DOHH2 (cell line): ENCODE results near the gene CHKA.

Experiments
- H3F3A ChIP-seq: fragments of 200-600 bp; sonication (generic), shearing (Covaris generic); 2 replicates; pipeline ENCODE4 v1.6.0; 2016; ENCODE audit warnings: antibody characterized with exemption, mild to moderate bottlenecking; ENCODE audit not compliant: control insufficient read depth, insufficient read depth
- H3K27ac ChIP-seq: fragments of 200-600 bp; sonication (generic); 2 replicates; pipeline ENCODE4 v1.5.1; 2014; ENCODE audit warnings: low read depth, mild to moderate bottlenecking, low read length, moderate library complexity
- H3K27me3 ChIP-seq: fragments of 200-600 bp; sonication (generic); 2 replicates; pipeline ENCODE4 v1.6.1; 2014; ENCODE audit warnings: mild to moderate bottlenecking, low read length, mixed read lengths; ENCODE audit not compliant: control insufficient read depth
- H3K36me3 ChIP-seq: fragments of 200-600 bp; sonication (generic); 2 replicates; pipeline ENCODE4 v1.6.1; 2014; ENCODE audit warnings: mild to moderate bottlenecking, low read length, moderate library complexity, mixed read lengths; ENCODE audit not compliant: control insufficient read depth
- H3K4me1 ChIP-seq: fragments of 200-600 bp; sonication (generic); 2 replicates; pipeline ENCODE4 v1.6.1; 2014; ENCODE audit warnings: mild to moderate bottlenecking, low read length, mixed read lengths; ENCODE audit not compliant: control insufficient read depth
- H3K4me2 ChIP-seq: fragments of 200-600 bp; sonication (generic); 2 replicates; pipeline ENCODE4 v1.6.0; 2014; ENCODE audit warnings: mild to moderate bottlenecking, low read length, moderate library complexity
- H3K4me3 ChIP-seq: fragments of 200-600 bp; sonication (generic); 2 replicates; pipeline ENCODE4 v1.5.1; 2014; ENCODE audit warnings: mild to moderate bottlenecking, low read length, mixed read lengths
- H3K79me2 ChIP-seq: fragments of 200-600 bp; sonication (generic); 2 replicates; pipeline ENCODE4 v1.6.1; 2014; ENCODE audit warnings: mild to moderate bottlenecking, low read length, mixed read lengths; ENCODE audit not compliant: control insufficient read depth
- H3K9me2 ChIP-seq: fragments of 200-600 bp; sonication (generic); replicated peaks from 2 replicates; pipeline ENCODE4 v1.6.1; 2014; ENCODE audit warnings: mild to moderate bottlenecking, low read length, mixed read lengths; ENCODE audit not compliant: control insufficient read depth
- H3K9me3 ChIP-seq: fragments of 200-600 bp; sonication (generic); 2 replicates; pipeline ENCODE4 v1.6.1; 2014; ENCODE audit warnings: antibody characterized with exemption, low read length, mixed read lengths; ENCODE audit not compliant: control insufficient read depth, insufficient read depth
- H4K20me1 ChIP-seq: fragments of 200-600 bp; sonication (generic); 2 replicates; pipeline ENCODE4 v1.6.0; 2014; ENCODE audit warnings: low read depth, mild to moderate bottlenecking, antibody characterized with exemption, low read length, moderate library complexity; ENCODE audit not compliant: control insufficient read depth, insufficient read depth
- EZH2phosphoT487 ChIP-seq: fragments of 200-600 bp; sonication (generic); IDR thresholded peaks from 2 replicates; pipeline ENCODE4 v1.6.1; 2017; ENCODE audit warnings: borderline replicate concordance, mild to moderate bottlenecking, antibody characterized with exemption, low read length, moderate library complexity, mixed read lengths
- TF ChIP-seq, protein P1 (sequence below): fragments of 200-600 bp; sonication (generic); IDR thresholded peaks from one replicate; pipeline ENCODE4 v1.5.1; 2014; ENCODE audit warnings: antibody characterized with exemption, mild to moderate bottlenecking, low read depth, low read length; ENCODE audit not compliant: poor library complexity, severe bottlenecking

Gene CHKA

GRCh38 chr11:68036717-68037239 lies 84.4 kb downstream of the CHKA start:
- peaks cover 35% of the 10 kb centered on the region for H3K4me1 ChIP-seq
- H3K27ac ChIP-seq: no peak overlapping the region
- H3K4me2 ChIP-seq: no peak overlapping the region
- TF ChIP-seq, protein P1, sequence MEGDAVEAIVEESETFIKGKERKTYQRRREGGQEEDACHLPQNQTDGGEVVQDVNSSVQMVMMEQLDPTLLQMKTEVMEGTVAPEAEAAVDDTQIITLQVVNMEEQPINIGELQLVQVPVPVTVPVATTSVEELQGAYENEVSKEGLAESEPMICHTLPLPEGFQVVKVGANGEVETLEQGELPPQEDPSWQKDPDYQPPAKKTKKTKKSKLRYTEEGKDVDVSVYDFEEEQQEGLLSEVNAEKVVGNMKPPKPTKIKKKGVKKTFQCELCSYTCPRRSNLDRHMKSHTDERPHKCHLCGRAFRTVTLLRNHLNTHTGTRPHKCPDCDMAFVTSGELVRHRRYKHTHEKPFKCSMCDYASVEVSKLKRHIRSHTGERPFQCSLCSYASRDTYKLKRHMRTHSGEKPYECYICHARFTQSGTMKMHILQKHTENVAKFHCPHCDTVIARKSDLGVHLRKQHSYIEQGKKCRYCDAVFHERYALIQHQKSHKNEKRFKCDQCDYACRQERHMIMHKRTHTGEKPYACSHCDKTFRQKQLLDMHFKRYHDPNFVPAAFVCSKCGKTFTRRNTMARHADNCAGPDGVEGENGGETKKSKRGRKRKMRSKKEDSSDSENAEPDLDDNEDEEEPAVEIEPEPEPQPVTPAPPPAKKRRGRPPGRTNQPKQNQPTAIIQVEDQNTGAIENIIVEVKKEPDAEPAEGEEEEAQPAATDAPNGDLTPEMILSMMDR: no peak
- TF ChIP-seq EZH2phosphoT487: no peak
- H3K9me2 ChIP-seq: no peaks in the 10 kb centered on the region
- no peaks in the 10 kb centered on the region for H3K27me3 ChIP-seq
- H4K20me1 ChIP-seq: no peaks in the 10 kb centered on the region
- no peaks in the 10 kb centered on the region for H3K9me3 ChIP-seq
- H3K79me2 ChIP-seq: peaks cover 31% of the 10 kb centered on the region
- H3F3A ChIP-seq: peaks cover 8% of the 10 kb centered on the region
- H3K4me3 ChIP-seq: no peak overlapping the region
- H3K36me3 ChIP-seq: peaks cover 33% of the 10 kb centered on the region

DNA sequence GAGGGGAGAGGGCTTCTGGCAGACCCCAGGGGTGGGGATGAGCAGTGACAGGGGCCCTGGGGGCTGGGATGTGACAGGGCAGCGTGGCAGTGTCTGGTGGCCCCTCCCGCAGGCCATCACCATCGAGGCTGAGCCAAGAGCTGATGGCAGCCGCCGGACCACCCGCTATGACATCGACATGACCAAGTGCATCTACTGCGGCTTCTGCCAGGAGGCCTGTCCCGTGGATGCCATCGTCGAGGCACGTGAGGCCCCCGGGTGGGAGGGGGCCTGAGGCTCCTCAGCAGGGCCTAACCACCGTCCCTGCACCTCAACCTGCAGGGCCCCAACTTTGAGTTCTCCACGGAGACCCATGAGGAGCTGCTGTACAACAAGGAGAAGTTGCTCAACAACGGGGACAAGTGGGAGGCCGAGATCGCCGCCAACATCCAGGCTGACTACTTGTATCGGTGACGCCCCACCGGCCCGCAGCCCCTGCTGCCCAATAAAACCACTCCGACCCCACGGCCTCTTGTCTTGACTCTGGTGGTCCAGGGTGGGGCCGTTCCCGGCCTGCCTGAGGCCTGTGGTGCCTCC lies 85.0 kb downstream of the CHKA start:
- Histone ChIP-seq H3K79me2 (peaks cover 36% of the 10 kb centered on the region), H3K27ac (no peak overlapping the region), H4K20me1 (no peaks in the 10 kb centered on the region), H3K27me3 (no peaks in the 10 kb centered on the region), H3K4me2 (no peak overlapping the region), H3K4me1 (peaks cover 40% of the 10 kb centered on the region), H3K9me2 (no peaks in the 10 kb centered on the region), H3K9me3 (no peaks in the 10 kb centered on the region), H3K36me3 (peaks cover 32% of the 10 kb centered on the region), H3K4me3 (no peak overlapping the region), H3F3A (peaks cover 8% of the 10 kb centered on the region)
- TF ChIP-seq EZH2phosphoT487: no peak
- TF ChIP-seq, protein P1: no peak

DNA sequence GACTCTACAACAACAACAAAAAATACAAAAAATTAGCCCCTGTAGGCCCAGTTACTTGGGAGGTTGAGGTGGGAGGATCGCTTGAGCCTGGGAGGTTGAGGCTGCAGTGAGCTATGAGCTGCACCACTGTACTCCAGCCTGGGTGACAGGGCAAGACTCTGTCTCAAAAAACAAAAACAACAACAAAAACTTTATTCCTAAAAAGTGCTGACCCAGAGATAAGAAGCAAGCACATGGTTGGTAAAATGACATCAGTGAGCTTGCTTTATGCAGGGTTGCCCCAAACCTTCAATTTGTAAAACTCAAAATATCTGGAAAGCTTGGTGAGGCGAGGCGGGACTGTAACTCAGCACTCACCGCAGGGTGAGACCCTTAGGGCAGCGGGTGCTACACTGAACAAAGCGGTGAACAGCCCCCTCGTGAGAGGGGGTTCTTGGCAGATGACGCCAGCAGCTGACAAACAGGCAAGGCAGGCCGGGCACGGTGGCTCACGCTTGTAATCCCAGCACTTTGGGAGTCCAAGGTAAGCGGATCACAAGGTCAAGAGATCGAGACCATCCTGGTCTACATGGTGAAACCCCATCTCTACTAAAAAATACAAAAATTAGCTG lies 85.8 kb downstream of the CHKA start:
- Histone ChIP-seq H3K27ac (no peak overlapping the region), H4K20me1 (no peaks in the 10 kb centered on the region), H3K79me2 (peaks cover 44% of the 10 kb centered on the region), H3K4me3 (no peak overlapping the region), H3K4me2 (no peak overlapping the region), H3K4me1 (peaks cover 33% of the 10 kb centered on the region), H3K9me2 (no peaks in the 10 kb centered on the region), H3K27me3 (no peaks in the 10 kb centered on the region), H3K9me3 (no peaks in the 10 kb centered on the region), H3F3A (peaks cover 4% of the 10 kb centered on the region; the same call in 1 of the 2 replicates), H3K36me3 (peaks cover 27% of the 10 kb centered on the region)
- TF ChIP-seq EZH2phosphoT487: no peak
- TF ChIP-seq, protein P1: no peak
